Stimulated activated CD4-positive, alpha-beta T cell treated with anti-CD3 and anti-CD28 coated beads, Interleukin-15, amount 100 ng/mL, for 48 hours (primary cell): Measurements from ENCODE around the gene HOTAIR.

Source experiments
- DNase-seq, 2 donors: peaks; one replicate each; pipeline ENCODE4 v3.0.0-alpha.2; 2020; ENCODE audit warnings: low read depth in 2 of 2

HOTAIR gene

GRCh38 chr12:54011665-54012532 is 37.1 kb upstream of the HOTAIR start:
- DNase-seq, result no peak

DNA sequence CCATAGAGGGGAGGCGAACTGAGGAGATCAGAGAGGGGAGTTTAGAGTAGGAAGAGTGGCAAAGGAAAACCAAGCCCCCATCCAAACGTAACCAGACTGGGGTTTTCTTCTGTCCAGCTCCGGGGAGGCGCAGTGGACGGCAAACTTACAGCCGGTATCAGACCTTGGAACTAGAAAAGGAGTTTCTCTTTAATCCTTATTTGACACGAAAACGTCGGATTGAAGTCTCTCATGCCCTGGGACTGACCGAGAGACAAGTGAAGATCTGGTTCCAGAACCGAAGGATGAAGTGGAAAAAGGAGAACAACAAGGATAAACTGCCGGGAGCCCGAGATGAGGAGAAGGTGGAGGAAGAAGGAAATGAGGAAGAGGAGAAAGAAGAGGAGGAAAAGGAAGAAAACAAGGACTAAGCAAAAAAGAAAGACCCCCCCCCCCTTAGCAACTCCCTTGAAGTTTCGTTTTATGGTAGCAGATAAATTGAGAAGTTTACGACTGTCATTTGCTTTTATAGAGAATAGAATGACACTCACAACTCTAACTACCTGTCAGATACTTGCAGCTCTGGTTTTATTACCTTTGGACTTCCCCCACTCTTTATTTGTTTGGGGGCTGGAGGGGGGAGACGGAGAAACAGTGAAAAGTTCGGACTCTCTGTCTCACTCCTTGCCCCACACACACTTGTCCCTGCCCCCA is 36.4 kb upstream of the HOTAIR start:
- DNase-seq, result no peak

DNA sequence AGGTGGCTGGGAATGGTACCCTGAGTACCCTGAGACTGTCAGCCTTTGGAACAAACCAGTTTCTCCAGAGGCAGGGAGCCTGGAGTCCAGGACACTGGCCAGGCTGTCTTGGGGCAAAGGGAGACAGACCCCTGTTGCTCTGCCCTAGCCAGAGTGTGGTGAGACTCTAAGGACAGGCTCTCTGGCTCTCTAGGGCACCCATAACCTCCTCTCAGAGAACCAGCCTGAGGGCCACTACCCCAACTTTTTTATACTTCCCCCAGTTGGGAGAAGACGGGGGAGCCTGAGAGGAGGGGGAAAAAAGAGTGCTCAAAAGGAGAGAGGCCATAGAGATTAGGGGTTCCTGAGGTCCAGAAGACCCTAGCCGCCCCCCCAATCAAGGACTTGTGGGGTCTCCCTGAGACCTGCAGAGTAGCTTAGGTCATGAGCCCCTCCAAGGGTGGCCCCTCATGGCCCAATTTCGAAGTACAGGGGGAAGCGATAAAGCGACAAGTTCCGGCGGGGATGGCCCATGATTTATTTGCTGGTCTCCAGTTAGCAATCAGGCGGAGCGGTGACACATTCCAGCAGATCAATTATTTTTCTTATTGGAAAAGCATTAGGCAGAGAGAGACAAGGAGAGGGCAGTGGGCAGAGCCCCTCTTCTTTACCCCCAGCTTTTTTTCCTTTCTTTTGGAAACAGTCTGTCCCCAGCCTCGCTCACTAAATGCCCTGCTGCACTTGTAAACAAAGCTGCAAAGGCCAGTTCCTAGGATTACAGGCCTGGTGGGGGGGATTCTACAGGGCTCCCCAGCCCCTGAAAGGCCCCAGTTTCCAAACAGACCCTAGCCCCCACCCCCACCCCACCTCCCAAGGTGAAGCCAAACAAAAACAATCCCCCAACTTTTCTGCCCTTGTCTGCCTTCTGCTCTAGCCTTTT is 35.6 kb upstream of the HOTAIR start:
- DNase-seq, result no peak

DNA sequence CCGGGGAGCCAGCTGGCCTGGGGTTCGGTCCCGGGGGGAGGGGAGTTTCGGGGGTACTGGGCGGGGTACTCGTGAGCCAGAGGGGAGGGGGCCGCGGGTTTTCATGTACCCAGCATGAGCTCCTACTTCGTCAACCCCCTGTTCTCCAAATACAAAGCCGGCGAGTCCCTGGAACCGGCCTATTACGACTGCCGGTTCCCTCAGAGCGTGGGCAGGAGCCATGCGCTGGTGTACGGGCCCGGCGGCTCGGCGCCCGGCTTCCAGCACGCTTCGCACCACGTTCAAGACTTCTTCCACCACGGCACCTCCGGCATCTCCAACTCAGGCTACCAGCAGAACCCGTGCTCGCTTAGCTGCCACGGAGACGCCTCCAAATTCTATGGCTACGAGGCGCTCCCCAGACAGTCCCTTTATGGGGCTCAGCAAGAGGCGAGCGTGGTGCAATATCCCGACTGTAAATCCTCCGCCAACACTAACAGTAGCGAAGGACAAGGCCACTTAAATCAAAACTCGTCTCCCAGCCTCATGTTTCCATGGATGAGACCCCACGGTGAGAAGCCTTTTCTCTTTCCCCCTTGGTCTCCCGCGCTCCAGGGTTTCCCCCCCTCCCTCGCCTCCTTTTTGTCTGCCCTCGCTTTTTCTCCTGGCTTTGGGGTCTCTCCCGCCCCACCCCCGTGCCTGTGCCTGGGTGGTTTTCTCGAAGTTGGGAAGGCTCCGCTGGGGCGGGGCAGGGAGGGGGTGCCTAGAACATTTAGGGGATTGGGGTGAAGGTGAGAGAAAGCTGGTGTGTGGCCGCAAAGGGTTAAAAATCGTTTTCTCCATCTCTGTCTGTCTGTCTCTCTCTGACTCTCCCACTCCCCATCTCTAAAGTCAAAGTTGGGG is 34.7 kb upstream of the HOTAIR start:
- DNase-seq, result no peak

GRCh38 chr12:54008260-54008552 is 33.5 kb upstream of the HOTAIR start:
- DNase-seq, result no peak

DNA sequence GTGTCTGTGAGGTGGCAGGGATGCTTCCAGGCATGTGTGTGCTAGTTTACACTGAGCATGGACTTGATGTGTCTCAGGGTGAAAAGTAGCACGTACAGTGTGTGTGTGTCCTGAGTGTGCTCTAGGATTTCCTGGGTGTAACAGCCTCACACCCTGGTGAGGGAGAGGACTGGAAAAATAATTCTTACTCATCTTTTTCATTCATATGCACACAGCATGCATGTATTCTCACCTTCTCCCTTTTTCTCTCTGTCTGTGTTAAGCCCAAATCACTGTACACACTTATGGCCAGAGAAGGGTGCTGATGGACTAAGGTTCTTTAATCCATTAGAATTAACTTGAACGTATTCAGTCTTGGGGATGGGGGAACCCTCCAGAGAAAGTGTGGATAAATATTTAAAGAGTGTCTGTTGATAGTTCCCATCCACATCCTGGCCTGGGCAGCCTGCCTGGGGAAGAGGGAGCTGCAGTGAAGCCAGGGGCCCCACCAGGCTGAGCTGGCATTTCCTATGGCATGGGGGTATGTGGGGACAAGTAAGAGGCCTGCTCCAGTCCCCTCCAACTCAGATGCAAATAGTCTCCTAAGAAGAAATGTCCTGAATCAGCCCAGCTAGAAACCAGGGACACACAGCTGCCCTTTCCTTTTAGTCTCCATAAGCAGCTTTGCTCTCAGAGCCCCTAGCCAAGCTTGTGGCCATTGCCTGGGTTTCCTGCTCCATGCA is 32.9 kb upstream of the HOTAIR start:
- no peak for DNase-seq

DNA sequence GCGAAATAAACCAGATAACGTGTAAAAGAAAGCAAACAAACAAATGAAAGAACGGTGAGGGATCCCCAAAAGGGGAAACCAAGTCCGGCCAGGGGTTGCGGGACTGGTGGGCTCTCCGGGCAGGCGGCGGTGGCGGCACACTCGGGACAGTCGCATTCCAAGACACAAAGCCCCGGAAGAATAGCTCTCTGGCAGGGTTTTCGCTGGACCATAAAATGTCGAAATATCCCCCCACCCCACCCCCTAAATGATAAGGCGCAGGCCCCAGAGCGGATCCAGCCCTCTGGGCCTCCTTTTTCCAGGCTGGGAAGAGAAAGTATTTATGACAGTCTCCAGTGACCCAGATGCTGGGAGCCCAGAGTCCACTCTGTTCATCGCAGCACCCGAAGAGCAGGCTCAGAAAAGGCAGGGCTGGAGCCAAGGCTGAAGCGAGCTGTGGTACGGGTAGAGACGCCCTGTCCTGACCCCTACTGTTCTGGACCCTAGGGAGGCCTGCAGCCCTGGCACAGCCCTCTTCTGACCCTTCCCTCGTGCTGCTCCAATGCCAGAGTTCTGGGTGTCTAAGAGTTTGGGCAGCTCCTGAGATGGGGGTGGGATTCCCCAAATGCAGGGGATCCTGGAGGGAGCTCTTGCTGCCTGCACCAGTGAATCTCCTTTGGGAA is 31.9 kb upstream of the HOTAIR start:
- no peak for DNase-seq

GRCh38 chr12:54005853-54006558 is 31.3 kb upstream of the HOTAIR start:
- peak; percentile 58 to 73 for DNase-seq

DNA sequence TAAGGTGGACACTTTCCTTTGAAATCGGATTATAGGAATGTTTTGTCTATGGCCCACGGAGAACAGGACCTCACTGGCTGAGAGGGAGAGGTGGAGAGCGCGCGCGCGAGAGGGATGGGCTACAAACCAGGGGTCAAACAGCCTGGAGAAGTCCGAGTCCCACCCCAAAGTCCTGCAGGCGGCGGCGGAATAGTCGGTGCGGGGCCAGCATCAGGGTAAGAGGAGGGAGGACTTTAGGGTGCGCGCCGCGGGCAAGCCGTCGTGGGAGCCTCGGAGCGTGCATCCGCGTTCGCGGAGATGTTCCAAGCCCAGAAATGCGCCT is 30.7 kb upstream of the HOTAIR start:
- DNase-seq, result no peak

- DNase-seq, result no peak
Observed at GRCh38 chr12:54004841-54005530, 30.2 kb upstream of the HOTAIR start.

GRCh38 chr12:54004063-54004840 is 29.5 kb upstream of the HOTAIR start:
- no peak for DNase-seq

GRCh38 chr12:54003625-54004024 is 28.9 kb upstream of the HOTAIR start:
- DNase-seq, result no peak

GRCh38 chr12:54002915-54003389 is 28.2 kb upstream of the HOTAIR start:
- DNase-seq, result no peak

DNA sequence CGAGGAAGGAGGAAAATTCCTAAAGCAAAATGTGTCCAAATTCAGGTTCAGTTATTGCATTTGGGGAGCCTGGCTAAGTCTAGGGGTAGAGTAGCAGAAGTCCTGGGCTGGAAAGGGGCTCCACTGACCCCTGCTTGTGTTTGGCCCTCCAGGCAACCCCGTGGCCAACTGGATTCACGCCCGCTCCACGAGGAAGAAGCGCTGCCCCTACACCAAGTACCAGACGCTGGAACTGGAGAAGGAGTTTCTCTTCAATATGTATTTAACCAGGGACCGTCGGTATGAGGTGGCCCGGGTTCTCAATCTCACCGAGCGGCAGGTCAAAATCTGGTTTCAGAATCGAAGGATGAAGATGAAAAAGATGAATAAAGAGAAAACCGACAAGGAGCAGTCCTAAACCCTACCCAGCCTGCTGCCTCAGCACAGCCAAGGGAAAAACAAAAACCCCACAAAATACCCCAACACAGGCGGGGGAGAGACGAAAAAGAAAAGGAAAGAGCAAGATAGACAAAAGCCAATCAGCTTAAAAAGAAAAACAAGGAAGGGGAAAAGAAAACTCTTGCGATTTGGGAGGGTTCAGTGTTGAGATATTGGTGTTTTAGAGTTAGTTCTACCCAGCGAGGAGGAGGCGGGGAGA is 27.6 kb upstream of the HOTAIR start:
- no peak for DNase-seq

DNA sequence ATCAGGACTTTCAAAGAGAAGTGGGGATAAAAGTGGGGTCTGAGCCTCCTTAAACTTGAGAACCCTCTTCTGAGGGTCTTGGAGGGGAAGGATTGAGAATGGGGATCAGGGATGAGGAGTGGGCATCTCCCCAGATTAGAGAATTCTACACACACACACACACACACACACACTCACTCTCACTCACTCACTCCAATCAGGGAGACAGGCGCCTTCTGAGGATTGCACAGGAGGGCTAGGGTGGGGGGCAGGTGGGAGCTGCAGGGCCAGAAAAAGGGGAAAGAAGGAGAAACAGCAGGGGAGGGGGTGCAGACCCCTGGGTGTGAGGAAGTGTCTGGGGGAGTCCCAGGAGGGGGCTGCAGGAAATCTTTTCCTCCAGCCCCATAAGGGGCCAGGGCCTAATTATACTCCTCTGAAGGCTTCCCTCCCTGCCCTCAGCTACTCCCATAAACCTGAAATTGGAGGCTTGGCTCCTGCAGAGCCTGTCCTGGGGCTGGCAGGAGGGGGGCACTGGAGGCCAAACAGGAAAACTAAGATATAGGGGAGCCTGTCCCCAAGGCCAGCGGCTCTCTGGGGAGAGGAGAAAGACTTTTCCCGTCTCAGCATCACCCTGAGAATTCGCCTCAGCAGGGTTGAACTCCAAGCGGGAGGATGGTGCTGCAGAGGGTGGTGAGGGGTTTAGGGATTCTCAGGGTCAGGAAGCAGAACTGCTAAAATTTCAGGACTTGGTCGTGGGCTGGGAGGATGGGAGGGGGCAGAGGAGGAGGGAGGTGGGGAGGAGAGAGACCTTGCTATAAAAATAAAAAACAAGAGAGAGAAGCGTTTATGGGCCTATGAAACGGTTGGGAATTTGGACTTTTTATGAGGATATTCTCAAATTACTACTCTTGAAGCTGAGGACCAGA is 26.8 kb upstream of the HOTAIR start:
- DNase-seq, result no peak
